HG02973 (cell line): ENCODE results near the gene GSE1.

Experiments used
- ATAC-seq: cut with Tn5 transposase; IDR thresholded peaks from one replicate; pipeline ENCODE4 v1.9.1; 2021; ENCODE audit warnings: moderate library complexity; ENCODE audit not compliant: unreplicated experiment

GSE1 gene

DNA sequence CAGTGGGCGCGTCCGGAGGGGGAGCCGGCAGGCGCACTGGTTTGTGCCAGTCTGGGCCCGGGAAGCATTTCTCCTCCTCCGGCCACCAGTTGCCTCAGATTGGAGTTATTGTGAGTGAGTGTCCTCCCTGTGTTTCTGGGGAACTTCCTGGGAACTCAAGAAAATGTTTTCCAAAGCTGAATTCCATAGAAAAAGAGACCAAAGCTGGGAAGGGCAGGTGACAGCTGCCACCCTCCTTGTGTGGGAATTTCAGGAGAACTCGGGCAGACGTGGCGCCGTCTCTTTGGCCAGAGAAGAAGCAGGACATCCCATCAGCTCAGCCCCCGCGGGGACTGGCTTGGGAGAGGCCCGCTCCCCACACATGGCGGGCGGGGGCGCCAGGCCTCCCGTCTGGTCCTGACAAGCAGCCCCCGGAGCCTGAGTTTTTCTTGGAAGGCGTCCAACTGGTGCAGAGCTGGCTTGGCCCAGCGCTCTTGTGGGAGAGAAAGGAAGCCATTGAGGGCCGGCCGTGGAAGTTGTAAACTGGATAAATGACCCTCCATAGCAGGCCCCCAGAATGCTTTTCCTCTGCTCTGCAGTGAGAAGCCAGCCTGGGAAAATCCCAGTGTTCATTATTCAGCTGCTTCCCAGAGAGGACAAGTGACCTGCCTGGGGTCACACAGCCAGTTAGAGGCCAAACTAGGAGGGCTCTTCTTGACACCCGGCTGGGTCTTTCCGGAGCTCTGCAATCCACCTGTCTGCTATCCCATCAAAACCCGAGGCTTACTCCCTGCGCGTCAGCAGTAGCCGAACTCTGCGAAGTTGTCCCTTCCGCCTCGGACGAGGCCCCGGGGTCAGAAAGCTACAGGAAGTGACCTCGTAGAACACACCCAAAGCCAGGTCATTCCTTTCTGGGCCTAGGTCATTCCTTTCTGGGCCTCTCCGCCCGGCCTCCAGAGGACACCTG is 39.2 kb upstream of the GSE1 start:
- no peak for ATAC-seq

DNA sequence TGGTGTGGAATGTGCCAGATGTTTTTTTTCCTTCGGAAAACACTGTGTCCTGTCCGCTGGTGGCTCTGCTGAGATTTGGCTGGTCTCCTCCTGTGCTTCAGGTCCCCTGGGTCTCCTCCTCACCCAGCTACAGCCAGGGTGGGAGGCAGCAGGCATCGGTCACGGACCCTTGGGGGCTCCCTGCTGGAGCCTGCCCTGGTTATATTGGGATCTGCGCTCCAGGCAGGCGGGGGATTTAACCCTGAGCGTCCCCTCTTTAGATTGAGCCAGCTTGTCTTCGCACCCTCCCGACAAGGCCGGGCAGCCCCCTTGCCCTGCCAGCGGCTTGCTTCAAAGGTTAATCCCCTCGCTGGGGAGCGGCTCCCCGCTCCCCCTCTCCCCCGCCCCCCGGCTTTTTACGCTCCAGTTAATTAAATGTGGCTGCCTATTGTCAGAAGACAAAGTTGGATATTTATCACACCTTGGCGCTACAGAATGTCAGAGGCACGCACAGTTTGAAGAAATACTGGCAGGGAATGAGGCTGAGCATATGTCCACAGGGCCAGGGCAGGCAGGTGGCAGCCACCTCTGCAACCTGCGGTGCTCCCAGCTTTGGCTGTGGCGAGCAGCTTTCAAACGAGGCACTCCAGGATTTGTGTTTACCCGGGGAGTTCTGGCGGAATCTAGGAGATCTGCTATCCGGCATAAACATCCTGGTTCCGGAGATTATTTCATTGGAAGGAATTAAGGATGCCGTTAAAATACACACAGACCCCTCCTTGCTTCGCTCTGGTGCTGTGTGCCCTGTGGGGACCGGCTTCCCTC is 38.2 kb upstream of the GSE1 start:
- ATAC-seq: no peak

DNA sequence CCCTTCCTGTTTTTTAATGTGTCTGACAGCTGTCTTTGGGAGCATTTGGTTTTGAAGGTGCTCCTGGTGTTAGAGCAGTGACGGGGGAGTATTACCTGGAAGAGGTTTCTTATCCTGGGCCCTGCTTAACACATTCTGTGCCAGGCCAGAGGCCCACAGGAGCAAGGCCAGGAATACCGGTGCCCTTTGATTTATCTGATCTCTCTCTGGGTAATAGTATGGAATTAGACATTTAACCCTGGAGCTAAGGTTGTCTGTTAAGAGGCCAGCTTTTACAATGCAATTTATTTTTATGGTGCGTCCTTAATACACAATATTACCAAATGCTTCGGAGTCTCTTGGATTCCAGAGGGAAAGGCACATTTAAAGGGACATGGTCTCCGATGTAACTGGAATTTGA is 37.2 kb upstream of the GSE1 start:
- no peak for ATAC-seq

DNA sequence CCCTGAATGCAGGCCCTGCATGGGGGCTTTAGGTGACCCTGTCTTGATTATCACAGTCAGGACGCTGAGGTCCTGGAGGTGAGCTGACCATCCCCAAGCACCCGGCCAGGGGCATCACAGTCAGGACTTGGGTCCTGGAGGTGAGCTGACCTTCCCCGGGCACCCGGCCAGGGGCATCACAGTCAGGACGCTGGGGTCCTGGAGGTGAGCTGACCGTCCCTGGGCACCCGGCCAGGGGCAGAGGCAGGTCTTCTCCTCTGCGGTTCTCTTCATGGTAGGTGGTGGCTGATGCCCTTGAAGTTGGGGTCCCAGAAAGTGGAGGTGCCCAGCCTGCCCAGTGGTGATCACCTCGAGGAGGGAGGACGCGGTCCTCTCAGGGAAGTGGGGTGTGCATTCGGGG is 36.2 kb upstream of the GSE1 start:
- no peak for ATAC-seq

DNA sequence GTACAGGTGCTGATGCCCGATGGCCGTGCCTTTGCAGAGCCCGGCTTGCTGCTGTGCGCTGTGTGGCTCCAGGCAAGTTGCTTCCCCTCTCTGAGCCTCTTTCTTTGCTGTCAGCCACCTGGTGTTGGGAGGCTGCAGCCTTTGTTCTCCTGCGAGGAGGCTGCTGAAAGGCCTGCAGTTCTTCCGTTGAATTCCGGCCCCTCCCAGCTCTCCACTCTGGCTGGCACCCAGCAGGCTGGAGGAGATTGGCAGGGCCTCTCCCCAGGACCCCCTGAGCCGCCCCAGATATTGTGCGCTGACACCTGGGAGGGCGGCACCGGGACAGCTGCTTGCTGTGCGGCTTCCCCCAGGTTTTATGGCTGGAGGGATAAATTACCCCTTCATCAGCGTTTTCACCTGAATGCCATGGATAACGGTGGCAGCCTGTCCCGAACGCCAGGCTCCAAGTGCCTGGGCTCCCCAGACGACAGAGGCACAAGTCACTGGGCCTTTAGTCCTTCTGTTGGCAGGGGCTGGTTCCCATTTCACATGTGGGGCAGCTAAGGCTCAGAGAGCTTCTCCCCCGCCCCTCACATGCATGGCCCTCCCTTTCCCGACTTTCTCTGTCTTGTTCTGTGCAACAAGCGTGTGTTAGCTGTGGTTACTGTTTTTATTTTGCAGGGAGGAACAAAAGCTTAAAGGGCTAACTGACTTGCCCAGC is 35.1 kb upstream of the GSE1 start:
- ATAC-seq: no peak

DNA sequence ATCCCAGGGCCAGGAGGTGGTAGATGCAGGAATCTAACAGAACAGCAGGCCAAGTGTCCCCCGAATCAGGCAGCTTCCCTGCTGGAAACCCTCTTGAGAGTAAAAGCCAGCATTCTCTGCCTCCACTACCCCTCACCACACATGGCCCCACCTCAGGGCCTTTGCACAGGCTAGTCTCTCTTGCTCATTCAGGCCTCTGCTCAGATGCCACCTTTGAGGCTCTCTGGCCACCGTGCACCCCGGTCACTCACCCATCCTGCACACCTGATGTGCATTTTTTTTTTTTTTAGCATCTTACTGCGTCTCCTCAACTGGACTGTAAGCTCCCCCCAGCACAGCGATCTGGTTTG is 34.5 kb upstream of the GSE1 start:
- ATAC-seq: no peak

DNA sequence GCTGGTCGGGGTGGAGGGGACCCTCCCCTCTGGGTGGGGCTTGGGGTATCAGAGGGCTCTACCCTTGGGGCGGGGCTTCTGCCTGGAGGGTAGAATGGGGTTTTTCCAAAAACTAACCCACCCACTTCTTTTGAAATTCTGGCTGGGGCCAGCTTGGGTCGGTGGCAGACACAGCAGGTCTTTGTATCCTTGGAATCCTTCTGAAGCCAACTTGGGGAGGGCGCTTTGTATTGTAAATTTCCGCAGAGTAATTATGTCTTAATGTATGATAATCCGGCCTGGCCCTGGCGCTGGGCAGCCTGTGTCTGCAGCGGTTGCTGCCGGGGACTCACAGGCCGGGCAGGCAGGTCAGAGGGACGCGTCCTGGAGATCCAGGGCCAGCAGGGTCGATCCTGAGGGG is 33.9 kb upstream of the GSE1 start:
- no peak for ATAC-seq

DNA sequence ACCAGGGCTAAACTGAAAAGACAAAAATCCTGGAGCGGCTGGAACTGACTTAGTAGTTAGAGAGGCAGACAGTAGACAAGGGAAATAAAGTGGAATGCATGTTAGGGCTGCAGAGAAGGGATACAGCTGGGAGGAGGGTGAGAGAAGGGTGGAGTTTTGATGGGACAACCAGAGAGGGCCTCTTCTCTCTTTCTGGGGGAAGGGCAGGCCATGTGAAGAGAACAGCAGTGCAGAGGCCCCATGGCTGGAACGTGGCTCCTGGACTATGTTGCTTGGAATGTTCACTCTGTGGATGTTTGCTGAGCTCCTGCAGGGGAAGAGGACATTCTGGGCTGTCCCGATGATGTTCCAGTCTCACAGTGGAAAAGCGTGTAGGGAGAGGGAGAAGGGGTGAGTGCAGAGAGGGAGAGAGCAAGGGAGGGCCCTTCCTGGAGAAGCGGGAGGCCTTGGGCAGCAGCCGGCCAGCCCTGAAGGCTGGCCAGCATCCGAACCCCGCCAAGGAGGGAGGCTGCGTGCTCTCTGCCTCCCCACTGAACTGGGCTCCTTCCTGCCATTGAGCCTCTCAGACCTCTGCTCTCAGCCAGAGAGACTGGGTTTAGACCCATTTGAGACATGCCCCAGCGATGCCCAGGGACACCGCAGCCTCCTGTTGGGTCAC is 33.1 kb upstream of the GSE1 start:
- ATAC-seq: no peak

DNA sequence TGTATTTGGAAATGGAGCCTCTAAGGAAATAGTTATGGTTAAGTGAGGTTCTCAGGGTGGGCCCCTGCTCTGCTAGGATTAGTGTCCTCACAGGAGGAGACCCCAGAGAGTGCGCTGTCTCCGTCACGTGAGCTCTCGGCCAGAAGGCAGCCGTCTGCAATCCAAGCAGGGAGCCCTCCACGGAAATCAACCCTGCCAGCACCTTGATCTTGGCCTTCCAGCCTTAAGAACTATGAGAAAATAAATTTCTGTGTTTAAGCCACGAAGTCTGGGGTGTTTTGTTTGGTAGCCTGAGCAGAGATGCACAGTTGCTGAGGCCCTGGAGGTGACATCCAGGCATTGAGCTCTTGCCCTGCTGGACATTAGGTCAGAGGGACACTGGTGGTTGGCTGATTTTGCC is 32.4 kb upstream of the GSE1 start:
- ATAC-seq: no peak

DNA sequence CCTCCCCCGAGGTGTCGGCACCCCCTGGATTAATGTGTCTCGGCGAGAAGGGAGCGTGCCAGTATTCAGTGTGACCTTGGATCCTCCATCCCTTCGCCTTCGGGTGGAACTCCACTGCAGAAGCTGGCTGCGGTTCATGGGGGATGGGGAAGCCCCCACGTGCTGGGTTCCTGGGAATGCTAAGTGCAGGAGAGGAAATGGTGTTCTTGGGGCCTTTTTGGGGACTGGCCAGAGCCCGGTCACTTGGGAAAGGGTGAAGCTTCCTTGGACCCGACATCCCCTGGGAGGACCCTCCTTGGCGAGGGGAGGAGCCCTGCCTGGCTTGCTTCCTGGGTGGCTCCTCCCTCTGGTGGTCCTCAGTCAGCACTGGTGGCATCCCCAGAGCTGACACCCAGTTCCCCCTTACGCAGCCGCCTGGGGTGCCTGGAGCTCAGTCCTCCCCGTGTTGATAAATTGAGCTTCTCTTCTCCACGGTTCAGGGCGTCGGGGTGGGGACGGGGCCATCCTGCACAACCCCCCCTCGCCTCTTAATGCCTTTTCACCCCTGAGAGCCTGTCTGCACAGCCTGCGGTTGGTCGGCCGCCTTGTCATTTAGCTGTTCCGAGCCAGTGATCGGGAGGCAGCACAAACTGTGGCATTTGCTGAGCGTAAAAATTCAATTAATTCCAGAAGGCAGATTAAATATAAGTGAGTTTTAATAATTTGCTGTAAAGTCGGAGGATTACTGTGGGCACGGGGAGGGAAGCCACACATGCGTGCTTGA is 30.7 kb upstream of the GSE1 start:
- ATAC-seq: no peak

DNA sequence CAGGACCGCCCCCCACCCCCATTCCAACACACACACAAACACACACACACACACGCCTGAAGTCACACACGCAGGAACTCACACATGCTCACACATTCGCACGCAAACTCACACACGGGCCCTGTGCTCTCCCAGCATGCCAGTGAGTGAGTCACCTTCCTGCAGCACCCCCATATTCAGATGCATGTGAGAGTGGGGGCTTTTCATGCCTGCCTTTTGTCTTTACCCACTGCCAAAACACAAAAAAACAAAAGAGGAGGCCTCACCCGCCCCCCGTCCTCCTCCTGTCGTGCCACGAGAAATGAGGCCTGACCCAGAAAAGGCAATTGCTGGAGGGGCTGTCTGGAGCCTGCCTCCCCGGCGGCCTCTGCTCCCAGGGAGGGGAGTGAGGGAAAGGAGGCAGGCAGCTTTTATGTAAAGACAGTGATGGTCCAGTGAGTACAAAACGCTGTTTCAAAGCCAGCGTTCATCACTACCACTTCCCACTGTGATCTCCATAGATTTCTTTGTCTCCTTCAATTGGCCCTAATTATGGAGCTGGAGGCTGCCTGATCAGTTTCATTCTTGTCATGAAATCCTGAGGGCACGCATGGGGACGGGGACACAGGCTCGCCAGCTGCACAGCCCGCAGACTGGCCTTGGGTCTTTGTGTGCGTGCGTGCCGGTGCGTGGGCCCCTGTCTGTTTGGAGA is 29.5 kb upstream of the GSE1 start:
- ATAC-seq: no peak

DNA sequence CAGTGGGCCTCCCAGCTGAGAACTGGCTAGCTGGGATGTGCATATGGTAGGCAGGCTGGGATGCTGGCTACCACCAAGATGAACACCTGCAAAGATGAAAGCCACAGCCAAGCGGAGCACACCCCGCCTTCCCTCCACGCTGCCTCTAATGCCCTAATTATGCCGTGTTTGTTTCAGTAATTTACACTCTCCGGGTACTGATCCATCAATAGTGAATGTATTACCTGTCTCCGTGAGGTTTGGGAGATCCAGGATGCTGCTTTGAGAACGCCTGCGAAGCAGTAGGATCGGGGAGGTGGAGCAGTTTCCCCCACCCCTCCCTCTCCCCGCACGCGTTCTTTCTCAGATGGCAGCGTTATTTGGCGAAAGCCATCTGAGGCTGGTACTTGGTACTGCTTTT is 28.9 kb upstream of the GSE1 start:
- no peak for ATAC-seq

DNA sequence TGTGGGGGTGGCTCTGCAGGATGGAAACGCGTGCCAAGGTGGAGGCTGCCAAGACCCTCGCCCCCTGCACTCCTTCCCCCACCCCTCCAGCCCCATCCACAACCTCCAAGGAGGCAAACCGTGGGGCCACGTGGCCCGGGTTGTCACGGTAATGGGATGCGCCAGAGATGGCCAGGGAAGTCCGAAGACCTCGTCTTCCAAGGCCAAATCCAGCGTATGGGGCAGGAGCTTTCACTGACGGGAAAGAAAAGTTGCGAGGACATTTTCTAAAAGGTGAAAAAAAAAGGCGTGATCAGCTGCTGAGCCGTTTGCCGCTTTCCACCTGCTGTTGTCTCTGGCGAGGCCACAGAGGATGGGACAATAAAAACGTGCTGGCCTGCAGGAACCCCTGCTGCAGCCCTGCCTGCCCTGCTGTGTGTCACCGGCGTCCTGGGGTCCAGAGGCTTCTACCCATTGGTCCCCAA is 28.3 kb upstream of the GSE1 start:
- ATAC-seq: no peak

DNA sequence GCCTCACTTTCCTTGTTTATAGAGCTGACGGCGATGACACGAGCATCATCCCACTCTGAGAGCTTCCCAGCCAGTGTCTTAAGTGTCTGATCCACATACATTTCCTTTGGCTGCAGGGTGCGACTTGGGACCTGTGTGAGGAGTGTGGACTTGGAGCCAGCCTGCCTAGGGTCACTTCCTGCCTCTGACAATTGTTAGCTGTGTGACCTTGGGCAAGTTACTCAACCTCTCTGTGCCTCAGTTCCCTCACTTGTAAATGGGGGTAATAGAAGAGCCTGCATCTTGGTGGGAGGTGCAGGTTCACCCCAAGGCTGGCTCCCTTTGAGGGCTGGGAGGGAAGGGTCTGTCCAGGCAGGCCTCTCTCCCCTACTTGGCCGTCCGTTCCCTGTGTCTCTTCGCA is 27.4 kb upstream of the GSE1 start:
- ATAC-seq: no peak

DNA sequence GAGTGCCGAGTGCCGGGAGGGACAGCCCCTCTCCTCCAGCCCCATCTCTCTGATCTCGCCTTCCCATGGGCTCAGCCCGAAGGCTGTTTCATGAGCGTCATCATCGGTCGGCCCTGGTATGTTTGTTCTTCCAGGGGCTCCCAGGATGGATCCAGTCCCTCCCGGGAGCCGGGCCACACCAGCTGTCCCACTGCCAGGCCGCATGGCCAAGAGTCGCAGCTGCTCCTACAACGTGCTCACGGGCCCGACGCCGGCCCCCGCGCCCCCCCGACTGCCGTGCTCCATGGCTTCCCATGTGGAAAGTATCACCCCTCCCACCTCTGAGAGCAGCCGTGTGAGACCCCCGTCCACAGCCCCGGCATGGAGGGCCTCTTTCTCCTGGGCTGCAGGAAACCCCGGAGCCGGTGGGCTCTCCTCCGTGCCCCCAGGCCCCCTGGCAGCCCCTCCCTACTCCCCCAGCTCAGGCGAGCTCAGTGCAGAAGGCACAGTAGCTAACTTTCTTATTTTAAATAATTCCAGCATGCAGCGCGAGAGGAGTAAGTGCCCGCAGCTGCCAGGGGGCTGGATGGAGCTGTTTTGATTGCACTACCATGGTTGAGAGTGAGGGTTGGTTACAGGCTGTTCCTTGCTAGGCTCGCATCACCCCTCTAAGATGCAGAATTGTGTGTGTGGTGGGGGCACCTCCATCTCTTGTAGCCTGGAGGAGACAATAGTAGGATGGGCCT is 26.6 kb upstream of the GSE1 start:
- ATAC-seq: no peak

DNA sequence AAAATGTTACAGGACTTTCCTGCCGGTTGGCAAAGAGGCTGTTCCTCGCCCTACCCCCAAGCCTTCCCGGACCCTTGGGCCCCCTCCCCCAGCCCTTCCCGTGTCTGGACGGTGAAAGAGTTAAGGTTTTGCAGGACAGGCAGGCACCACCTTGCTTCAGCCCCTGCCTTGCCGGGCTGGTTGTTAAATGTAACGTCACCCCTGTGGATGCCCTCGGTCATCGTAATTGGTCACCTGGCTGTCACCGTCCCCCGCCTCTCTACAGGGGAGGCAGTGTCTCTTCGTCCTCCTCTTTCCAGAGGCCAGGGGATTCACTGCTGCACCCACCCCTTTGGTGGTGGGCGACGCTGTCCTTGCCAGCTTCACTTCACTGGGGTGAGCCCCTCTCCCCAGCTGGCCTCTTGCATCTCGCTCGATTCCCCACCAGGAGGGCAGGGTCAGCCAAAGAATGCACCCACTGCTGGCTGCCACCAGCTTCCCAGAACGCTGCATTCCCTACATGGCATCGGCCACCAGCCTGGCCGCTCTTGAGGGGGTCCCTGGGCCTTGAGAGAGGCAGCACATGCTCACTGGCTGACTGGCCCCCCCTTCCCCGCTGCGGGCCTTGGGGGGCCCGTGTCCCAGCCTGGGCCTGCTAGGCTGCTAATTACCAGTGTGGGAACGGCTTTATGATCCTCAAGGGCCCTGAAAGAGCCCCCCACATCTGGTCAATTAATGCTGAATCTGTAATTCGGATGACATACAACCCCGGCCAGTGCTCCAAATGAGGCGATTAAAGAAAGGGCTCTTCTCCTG is 25.2 kb upstream of the GSE1 start:
- ATAC-seq: no peak

DNA sequence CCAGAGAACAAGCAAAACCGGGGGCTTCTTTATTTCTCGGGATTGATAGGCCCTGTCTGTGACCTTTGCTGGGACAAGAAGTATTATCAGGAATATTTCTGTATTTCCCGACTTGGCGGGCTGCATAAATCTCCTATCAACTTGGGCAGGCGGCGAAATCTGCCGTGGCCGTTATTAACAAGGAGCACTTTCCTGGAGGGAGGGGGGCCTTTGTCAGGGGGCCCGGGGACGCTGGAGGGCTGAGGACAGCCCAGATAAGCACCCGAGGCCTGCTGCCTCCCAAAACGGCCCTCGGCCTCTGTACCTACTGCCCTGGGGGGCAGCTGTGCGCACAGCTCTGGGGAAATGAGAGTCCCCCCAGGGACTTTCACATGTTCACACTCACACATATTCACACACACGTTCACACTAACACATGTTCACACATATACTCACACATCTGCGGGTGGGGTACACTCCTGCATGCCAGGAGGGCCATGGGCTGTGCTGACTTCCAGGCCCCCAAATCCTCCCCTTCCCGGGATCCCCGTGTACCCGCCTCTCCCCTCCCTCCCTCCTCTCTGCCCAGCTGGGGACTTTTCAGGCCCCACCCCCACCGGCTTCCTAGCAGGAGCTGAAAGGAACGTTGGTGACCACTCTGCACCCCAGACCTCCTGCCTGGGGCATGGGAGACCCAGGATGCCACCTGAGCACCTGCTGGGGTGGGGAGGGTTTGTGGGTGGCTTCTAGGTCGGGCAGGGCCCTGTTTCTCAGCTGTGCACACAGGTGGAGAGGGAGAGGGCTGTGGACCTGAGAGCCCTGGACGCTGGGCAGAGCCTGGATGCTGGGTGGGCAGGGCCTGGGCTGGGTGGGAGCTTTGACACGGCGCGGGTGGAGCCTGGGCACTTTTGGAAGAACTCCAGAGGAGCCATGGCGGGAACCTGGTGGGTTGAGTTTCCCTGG is 24.3 kb upstream of the GSE1 start:
- no peak for ATAC-seq
